SK-N-SH (cell line): ENCODE measurements around the gene CCL7. TPM values are rescaled to one million over a fixed set of nuclear protein-coding genes. Genes with fewer than 3 reads are reported as not detected.
A peak's percentile ranks its signal among the peaks of the same experiment; 100 is the strongest.

Source experiments
- CTCF ChIA-PET: fragments of 300-600, 350-600 bp; formaldehyde crosslinking; extraction: SDS; loops from one replicate; lab custom pipeline; 2021; lab: Yijun Ruan, JAX
- POLR2A ChIA-PET: fragments of 350-600 bp; sonication (Branson Sonifier 250); formaldehyde crosslinking; extraction: SDS; loops from one replicate; lab custom pipeline; 2020; ENCODE audit warnings: antibody characterized with exemption, inconsistent platforms; lab: Yijun Ruan, JAX
- DNase-seq: peaks from one replicate; pipeline ENCODE4 v3.0.0; 2012
- H2AFZ ChIP-seq: fragments of 200-600 bp; sonication (generic); 2 replicates; pipeline ENCODE4 v1.8.1; 2016; ENCODE audit warnings: antibody characterized with exemption, mild to moderate bottlenecking, low read depth
- H3F3A ChIP-seq: fragments of 200-600 bp; sonication (generic); replicated peaks from 2 replicates; pipeline ENCODE3; 2016; ENCODE audit warnings: antibody characterized with exemption, mild to moderate bottlenecking; ENCODE audit not compliant: insufficient read depth
- H3K27ac ChIP-seq, 2 experiments: fragments of 200-500 bp in 1 of 2; fragments of 200-600 bp in 1 of 2; sonication (Bioruptor generic) in 1 of 2; sonication (generic), shearing (Covaris generic) in 1 of 2; 2 replicates each; pipeline versions ENCODE4 v1.5.1 to v1.6.1; 2014 to 2016; ENCODE audit warnings: low read depth in 2 of 2, inconsistent platforms in 1 of 2, low read length in 1 of 2, mild to moderate bottlenecking in 1 of 2, mixed read lengths in 1 of 2
- H3K27me3 ChIP-seq: fragments of 200-600 bp; sonication (generic), shearing (Covaris generic); 2 replicates; pipeline ENCODE4 v1.6.1; 2016; ENCODE audit warnings: mixed run types; ENCODE audit not compliant: insufficient read depth
- H3K36me3 ChIP-seq, 2 experiments: fragments of 200-500 bp in 1 of 2; fragments of 200-600 bp in 1 of 2; sonication (Bioruptor generic) in 1 of 2; sonication (generic) in 1 of 2; replicated peaks in 1 of 2; 2 replicates each; pipeline versions ENCODE3 to v1.5.1; 2014 to 2016; ENCODE audit warnings: low read length in 1 of 2, mild to moderate bottlenecking in 1 of 2; ENCODE audit not compliant: insufficient read depth in 2 of 2, control insufficient read depth in 1 of 2
- H3K4me1 ChIP-seq, 2 experiments: fragments of 200-500 bp in 1 of 2; fragments of 200-600 bp in 1 of 2; sonication (Bioruptor generic) in 1 of 2; sonication (generic), shearing (Covaris generic) in 1 of 2; 2 replicates each; pipeline versions ENCODE4 v1.5.1 to v1.6.1; 2014 to 2016; ENCODE audit warnings: low read depth in 1 of 2, low read length in 1 of 2, mixed run types in 1 of 2; ENCODE audit not compliant: insufficient read depth in 2 of 2, control insufficient read depth in 1 of 2
- H3K4me2 ChIP-seq: fragments of 200-600 bp; sonication (generic), shearing (Covaris generic); 2 replicates; pipeline ENCODE4 v1.6.1; 2017; ENCODE audit warnings: mixed run types
- H3K4me3 ChIP-seq, 2 experiments: fragments of 200-500 bp in 1 of 2; fragments of 200-600 bp in 1 of 2; sonication (Bioruptor generic) in 1 of 2; sonication (generic), shearing (Covaris generic) in 1 of 2; 2 replicates each; pipeline versions ENCODE4 v1.5.1 to v1.8.1; 2014 to 2016; ENCODE audit warnings: low read depth in 2 of 2, inconsistent platforms in 1 of 2, low read length in 1 of 2, mild to moderate bottlenecking in 1 of 2, mixed read lengths in 1 of 2, moderate library complexity in 1 of 2
- H3K79me2 ChIP-seq: fragments of 200-600 bp; sonication (generic); 2 replicates; pipeline ENCODE4 v1.8.1; 2017; ENCODE audit warnings: mild to moderate bottlenecking; ENCODE audit not compliant: insufficient read depth
- H3K9ac ChIP-seq: fragments of 200-600 bp; sonication (generic); 2 replicates; pipeline ENCODE4 v1.6.1; 2017; ENCODE audit warnings: mixed run types
- H3K9me2 ChIP-seq: fragments of 200-600 bp; sonication (generic); 2 replicates; pipeline ENCODE4 v1.6.1; 2017; ENCODE audit warnings: mixed run types
- H3K9me3 ChIP-seq: fragments of 200-600 bp; sonication (generic); 2 replicates; pipeline ENCODE4 v1.6.1; 2017; ENCODE audit warnings: mixed run types, mild to moderate bottlenecking, moderate library complexity
- H4K20me1 ChIP-seq: fragments of 200-600 bp; sonication (generic); 2 replicates; pipeline ENCODE4 v1.6.1; 2017; ENCODE audit warnings: mild to moderate bottlenecking, mixed run types; ENCODE audit not compliant: insufficient read depth
- CHD2 ChIP-seq: fragments of 150-350 bp; IDR thresholded peaks from 2 replicates; pipeline ENCODE4 v1.6.1; 2018; ENCODE audit warnings: low read length; ENCODE audit not compliant: partially characterized antibody
- EP300 ChIP-seq, 2 experiments: IDR thresholded peaks; 2 replicates each; pipeline versions ENCODE4 v1.4.0 to v1.6.1; 2012; ENCODE audit warnings: borderline replicate concordance in 1 of 2, low read depth in 1 of 2, low read length in 1 of 2
- FOSL2 ChIP-seq: IDR thresholded peaks from 2 replicates; pipeline ENCODE4 v1.4.0; 2012; ENCODE audit warnings: low read depth, mild to moderate bottlenecking, moderate library complexity, borderline replicate concordance
- FOXJ3 ChIP-seq: sonication (generic); formaldehyde crosslinking; IDR thresholded peaks from 2 replicates; pipeline ENCODE4 v1.5.1; 2020; ENCODE audit warnings: mild to moderate bottlenecking, missing genetic modification reagents
- FOXM1 ChIP-seq: IDR thresholded peaks from 2 replicates; pipeline ENCODE4 v1.4.0; 2012; ENCODE audit warnings: low read depth, mild to moderate bottlenecking
- GABPA ChIP-seq: IDR thresholded peaks from 2 replicates; pipeline ENCODE4 v1.4.0; 2012; ENCODE audit warnings: low read depth, mild to moderate bottlenecking
- GATA2 ChIP-seq: sonication (generic); formaldehyde crosslinking; IDR thresholded peaks from 2 replicates; pipeline ENCODE4 v1.5.0; 2020; ENCODE audit warnings: mild to moderate bottlenecking, missing genetic modification reagents
- IRF3 ChIP-seq: fragments of 150-350 bp; IDR thresholded peaks from 2 replicates; pipeline ENCODE4 v1.6.1; 2016; ENCODE audit warnings: mild to moderate bottlenecking, low read depth, low read length
- MAX ChIP-seq: IDR thresholded peaks from 2 replicates; pipeline ENCODE4 v1.4.0; 2012; ENCODE audit warnings: low read depth
- MEF2A ChIP-seq: IDR thresholded peaks from 2 replicates; pipeline ENCODE4 v1.4.0; 2012; ENCODE audit warnings: low read depth, borderline replicate concordance
- MXI1 ChIP-seq: IDR thresholded peaks from 2 replicates; pipeline ENCODE4 v1.6.1; 2012; ENCODE audit warnings: mild to moderate bottlenecking, low read depth, low read length, improper control_type of control experiment
- NFIC ChIP-seq: IDR thresholded peaks from 2 replicates; pipeline ENCODE4 v1.4.0; 2012; ENCODE audit warnings: borderline replicate concordance
- RAD21 ChIP-seq: IDR thresholded peaks from 2 replicates; pipeline ENCODE4 v1.6.1; 2012; ENCODE audit warnings: mild to moderate bottlenecking, low read length
- RCOR1 ChIP-seq: fragments of 150-350 bp; IDR thresholded peaks from 2 replicates; pipeline ENCODE4 v1.6.1; 2017; ENCODE audit warnings: antibody characterized with exemption, low read length
- SIN3A ChIP-seq: IDR thresholded peaks from 2 replicates; pipeline ENCODE4 v1.6.1; 2012; ENCODE audit warnings: low read depth, mild to moderate bottlenecking, low read length, moderate library complexity, borderline replicate concordance
- SMC3 ChIP-seq: IDR thresholded peaks from 2 replicates; pipeline ENCODE4 v1.6.1; 2012; ENCODE audit warnings: low read depth, low read length, improper control_type of control experiment
- TAF1 ChIP-seq: IDR thresholded peaks from 2 replicates; pipeline ENCODE4 v1.6.1; 2012; ENCODE audit warnings: low read depth, mild to moderate bottlenecking, low read length, moderate library complexity, borderline replicate concordance
- TCF12 ChIP-seq: IDR thresholded peaks from 2 replicates; pipeline ENCODE4 v1.4.0; 2012
- TEAD4 ChIP-seq: IDR thresholded peaks from 2 replicates; pipeline ENCODE4 v1.4.0; 2012; ENCODE audit warnings: mild to moderate bottlenecking, borderline replicate concordance; ENCODE audit not compliant: insufficient read depth
- YY1 ChIP-seq: IDR thresholded peaks from 2 replicates; pipeline ENCODE4 v1.4.0; 2012; ENCODE audit warnings: low read depth, mild to moderate bottlenecking
- WGBS: methylation state at CpG from one replicate; pipeline ENCODE4 v1.1.6; 2017; ENCODE audit warnings: low lambda C conversion rate; 5-methylcytosine and 5-hydroxymethylcytosine counted together
- polyA plus RNA-seq, 3 experiments: library from polyadenylated mRNA; depleted of rRNA; stranded (reverse); fragments of >200 nt; gene quantifications; 2 replicates each; pipeline ENCODE4 v1.2.3, GENCODE V29; 2012
- TF ChIP-seq, protein P1 (sequence below): fragments of 200-600 bp; sonication (generic); IDR thresholded peaks from 2 replicates; pipeline ENCODE4 v1.6.1; 2017; ENCODE audit warnings: antibody characterized with exemption, mild to moderate bottlenecking, moderate library complexity
- TF ChIP-seq, protein P2 (sequence below): IDR thresholded peaks from 2 replicates; pipeline ENCODE4; 2012

CCL7 gene
- polyA plus RNA-seq, 1 of the 3 experiments (the other 2 are of a cell fraction) = 0.72 TPM

GRCh38 chr17:34252095-34252443, 18.0 kb upstream of the CCL7 start:
- 32% methylated on average over 5 of the region's 5 CpGs for WGBS
- H4K20me1 ChIP-seq = no peaks in the 10 kb centered on the region
- H3K36me3 ChIP-seq = peaks cover 0 to 6% of the 10 kb centered on the region in 2 experiments
- peaks cover 60% of the 10 kb centered on the region for H3F3A ChIP-seq
- H3K27ac ChIP-seq = peak overlapping the region; percentile 85 to 98
- H3K79me2 ChIP-seq = peaks cover 8% of the 10 kb centered on the region; the same call in 1 of the 2 replicates
- CTCF ChIA-PET = interaction anchor here (1.1 to 2.4 kb wide), 4 partner anchors 14 to 109 kb away, joined by 3 to 8 read pairs (median 4); no protein-coding TSS in a partner anchor
- H3K4me3 ChIP-seq = no peak overlapping the region
- no peaks in the 10 kb centered on the region for H3K9me2 ChIP-seq
- no peaks in the 10 kb centered on the region for H3K27me3 ChIP-seq
- no peak for TF ChIP-seq RAD21
- TF ChIP-seq TEAD4 = no peak
- TF ChIP-seq, protein P1, sequence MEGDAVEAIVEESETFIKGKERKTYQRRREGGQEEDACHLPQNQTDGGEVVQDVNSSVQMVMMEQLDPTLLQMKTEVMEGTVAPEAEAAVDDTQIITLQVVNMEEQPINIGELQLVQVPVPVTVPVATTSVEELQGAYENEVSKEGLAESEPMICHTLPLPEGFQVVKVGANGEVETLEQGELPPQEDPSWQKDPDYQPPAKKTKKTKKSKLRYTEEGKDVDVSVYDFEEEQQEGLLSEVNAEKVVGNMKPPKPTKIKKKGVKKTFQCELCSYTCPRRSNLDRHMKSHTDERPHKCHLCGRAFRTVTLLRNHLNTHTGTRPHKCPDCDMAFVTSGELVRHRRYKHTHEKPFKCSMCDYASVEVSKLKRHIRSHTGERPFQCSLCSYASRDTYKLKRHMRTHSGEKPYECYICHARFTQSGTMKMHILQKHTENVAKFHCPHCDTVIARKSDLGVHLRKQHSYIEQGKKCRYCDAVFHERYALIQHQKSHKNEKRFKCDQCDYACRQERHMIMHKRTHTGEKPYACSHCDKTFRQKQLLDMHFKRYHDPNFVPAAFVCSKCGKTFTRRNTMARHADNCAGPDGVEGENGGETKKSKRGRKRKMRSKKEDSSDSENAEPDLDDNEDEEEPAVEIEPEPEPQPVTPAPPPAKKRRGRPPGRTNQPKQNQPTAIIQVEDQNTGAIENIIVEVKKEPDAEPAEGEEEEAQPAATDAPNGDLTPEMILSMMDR = no peak
- no peak for TF ChIP-seq GABPA
- no peak for TF ChIP-seq CHD2
- TF ChIP-seq MXI1 = no peak
- TF ChIP-seq FOSL2 = no peak
- TF ChIP-seq TCF12 = no peak
- TF ChIP-seq SMC3 = no peak
- TF ChIP-seq FOXJ3 (CRISPR knock-in tag) = no peak
- no peak for TF ChIP-seq SIN3A
- TF ChIP-seq, protein P2, sequence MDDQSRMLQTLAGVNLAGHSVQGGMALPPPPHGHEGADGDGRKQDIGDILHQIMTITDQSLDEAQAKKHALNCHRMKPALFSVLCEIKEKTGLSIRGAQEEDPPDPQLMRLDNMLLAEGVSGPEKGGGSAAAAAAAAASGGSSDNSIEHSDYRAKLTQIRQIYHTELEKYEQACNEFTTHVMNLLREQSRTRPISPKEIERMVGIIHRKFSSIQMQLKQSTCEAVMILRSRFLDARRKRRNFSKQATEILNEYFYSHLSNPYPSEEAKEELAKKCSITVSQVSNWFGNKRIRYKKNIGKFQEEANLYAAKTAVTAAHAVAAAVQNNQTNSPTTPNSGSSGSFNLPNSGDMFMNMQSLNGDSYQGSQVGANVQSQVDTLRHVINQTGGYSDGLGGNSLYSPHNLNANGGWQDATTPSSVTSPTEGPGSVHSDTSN = no peak
- no peak for TF ChIP-seq NFIC
- TF ChIP-seq MEF2A = no peak
- no peak for TF ChIP-seq RCOR1
- peak overlapping the region; percentile 81 for H3K9ac ChIP-seq
- POLR2A ChIA-PET = no interaction called here
- no peak overlapping the region for H2AFZ ChIP-seq
- no peaks in the 10 kb centered on the region for H3K9me3 ChIP-seq
- peaks cover 38 to 57% of the 10 kb centered on the region in 2 experiments for H3K4me1 ChIP-seq
- DNase-seq = no peak
- H3K4me2 ChIP-seq = peak overlapping the region; percentile 89

DNA sequence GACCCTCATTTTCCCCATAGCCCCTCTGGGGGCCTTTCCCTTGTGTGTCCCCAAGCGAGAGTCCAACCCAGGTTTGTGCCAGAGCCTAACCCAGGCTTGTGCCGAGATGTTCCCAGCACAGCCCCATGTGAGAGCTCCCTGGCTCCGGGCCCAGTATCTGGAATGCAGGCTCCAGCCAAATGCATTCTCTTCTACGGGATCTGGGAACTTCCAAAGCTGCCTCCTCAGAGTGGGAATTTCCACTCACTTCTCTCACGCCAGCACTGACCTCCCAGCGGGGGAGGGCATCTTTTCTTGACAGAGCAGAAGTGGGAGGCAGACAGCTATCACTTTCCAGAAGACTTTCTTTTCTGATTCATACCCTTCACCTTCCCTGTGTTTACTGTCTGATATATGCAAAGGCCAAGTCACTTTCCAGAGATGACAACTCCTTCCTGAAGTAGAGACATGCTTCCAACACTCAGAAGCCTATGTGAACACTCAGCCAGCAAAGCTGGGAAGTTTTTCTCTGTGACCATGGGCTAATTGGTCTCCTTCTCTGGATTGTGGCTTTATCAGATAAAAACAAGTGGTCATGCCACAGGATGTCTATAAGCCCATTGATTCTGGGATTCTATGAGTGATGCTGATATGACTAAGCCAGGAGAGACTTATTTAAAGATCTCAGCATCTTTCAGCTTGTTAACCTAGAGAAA, 17.4 kb upstream of the CCL7 start:
- peak; percentile 49 for DNase-seq
- Histone ChIP-seq H3K79me2 (peaks cover 8% of the 10 kb centered on the region; the same call in 1 of the 2 replicates), H3K36me3 (peaks cover 0 to 6% of the 10 kb centered on the region in 2 experiments), H3K9me3 (no peaks in the 10 kb centered on the region), H3K9me2 (no peaks in the 10 kb centered on the region), H4K20me1 (no peaks in the 10 kb centered on the region), H3K4me3 (no peak overlapping the region), H3F3A (peaks cover 60% of the 10 kb centered on the region), H3K4me1 (peaks cover 38 to 57% of the 10 kb centered on the region in 2 experiments), H3K27me3 (no peaks in the 10 kb centered on the region), H3K27ac (peak overlapping the region; percentile 85 to 98), H2AFZ (no peak overlapping the region), H3K4me2 (peak overlapping the region; percentile 89), H3K9ac (peak overlapping the region; percentile 81)
- ChIA-PET CTCF (interaction anchor here (1.1 to 2.4 kb wide), 4 partner anchors 13 to 109 kb away, joined by 3 to 8 read pairs (median 4); no protein-coding TSS in a partner anchor), POLR2A (no interaction called here)
- WGBS = 4% methylated on average over 6 of the region's 6 CpGs
- TF ChIP-seq FOXM1 (no peak), GATA2 (CRISPR knock-in tag) (no peak), EP300 (IDR thresholded peaks at IDR 0.05; ENCODE audit: borderline replicate concordance in 1 of 2, low read depth in 1 of 2, low read length in 1 of 2) (peak; percentile 29 to 79; a peak in 3 of 4 replicates), IRF3 (no peak), TAF1 (no peak), YY1 (peak; percentile 40; the same call in 1 of the 2 replicates), MAX (no peak)
